Testis (tissue), 3 donors: ENCODE measurements around the gene C14orf93. TPM values are rescaled to one million over a fixed set of nuclear protein-coding genes. Genes with fewer than 3 reads are reported as not detected.

Experiments
- DNase-seq: peaks from one replicate; pipeline ENCODE4 v3.0.0-alpha.2; 2019
- H3K27ac ChIP-seq, 2 donors: fragments of 200-600 bp; sonication (generic); one replicate each; pipeline ENCODE4 v1.5.1; 2019
- H3K27me3 ChIP-seq: fragments of 200-600 bp; sonication (generic); one replicate; pipeline ENCODE4 v1.5.1; 2019
- H3K36me3 ChIP-seq: fragments of 200-600 bp; sonication (generic); one replicate; pipeline ENCODE4 v1.5.1; 2017; ENCODE audit warnings: low read depth; ENCODE audit errors: missing control alignments
- H3K4me1 ChIP-seq: fragments of 200-600 bp; sonication (generic); one replicate; pipeline ENCODE4 v1.5.1; 2019
- H3K4me3 ChIP-seq, 2 donors: fragments of 200-600 bp; sonication (generic); one replicate each; pipeline ENCODE4 v1.5.1; 2017 to 2019
- H3K9me3 ChIP-seq: fragments of 200-600 bp; sonication (generic); one replicate; pipeline ENCODE4 v1.5.1; 2017
- POLR2A ChIP-seq: fragments of 450-650 bp; IDR thresholded peaks from one replicate; pipeline ENCODE4 v1.6.1; 2017; ENCODE audit warnings: antibody characterized with exemption, mild to moderate bottlenecking, moderate library complexity
- WGBS, 2 donors: methylation state at CpG; one replicate each; pipeline ENCODE4 v1.1.5; 2018; 5-methylcytosine and 5-hydroxymethylcytosine counted together
- intact Hi-C: fragments of 100-400 bp; cut with DNase I; formaldehyde crosslinking; loops from one replicate; pipeline ENCODE4 v1.15.1; 2023; ENCODE audit warnings: low total_unique reads
- polyA plus RNA-seq: library from polyadenylated mRNA; stranded (reverse); fragments of 350-450 nt; fragmentation: Illumina TruSeq; extraction: RNeasy Lipid Tissue Mini Kit (QIAGEN cat#74804); gene quantifications from one replicate; pipeline ENCODE4 v1.2.3, GENCODE V29; 2014; ENCODE audit warnings: low read depth, low replicate concordance; ENCODE audit not compliant: insufficient read depth
- total RNA-seq, 2 donors: library from RNA; depleted of rRNA; stranded (reverse); fragments of >200 nt; gene quantifications; one replicate each; pipeline ENCODE4 v1.2.3, GENCODE V29; 2016
- TF ChIP-seq, protein P1 (sequence below), 3 experiments: fragments of 450-650 bp in 2 of 3; fragments of 200-600 bp in 1 of 3; sonication (generic) in 1 of 3; IDR thresholded peaks; one replicate each; pipeline ENCODE4 v1.5.1; 2016 to 2019; ENCODE audit warnings: antibody characterized with exemption in 3 of 3, mild to moderate bottlenecking in 2 of 3, moderate library complexity in 1 of 3

The C14orf93 gene
- total and polyA plus RNA-seq, 3 donors from 2014 or later: 4.5 to 17.5 (median 12.5) TPM

DNA sequence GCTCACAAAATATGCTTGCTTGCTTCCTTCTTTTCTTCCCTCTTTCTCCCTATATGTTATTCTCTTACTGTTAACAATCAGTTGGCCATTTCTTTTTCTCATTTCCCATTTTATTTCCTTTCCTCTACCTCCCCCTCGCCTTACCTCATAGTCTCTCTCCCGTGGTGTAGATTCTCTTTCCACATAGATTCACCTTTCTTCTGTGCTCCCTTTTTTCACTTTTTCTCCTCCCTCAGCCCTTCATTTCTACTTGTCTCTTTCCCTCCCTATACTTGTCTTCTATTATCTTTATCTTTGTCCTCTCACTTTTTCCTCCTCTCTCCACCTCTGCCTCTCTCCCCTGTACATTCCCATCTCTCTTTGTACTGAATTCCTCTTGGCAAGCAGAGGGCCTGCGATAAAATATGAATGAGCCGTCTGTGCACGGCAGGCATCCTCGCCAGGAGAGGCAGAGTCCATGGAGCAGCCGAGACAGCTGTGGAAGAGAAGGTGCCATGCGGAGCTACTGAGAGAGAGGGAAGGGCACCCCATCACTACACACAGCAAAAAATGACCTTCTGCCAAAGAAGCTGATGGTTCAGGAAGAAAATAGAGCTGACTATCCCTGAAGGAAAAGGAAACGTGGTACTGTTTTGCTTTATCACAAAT, 12.1 kb downstream of the C14orf93 start:
- no peak overlapping the region for H3K27ac ChIP-seq
- TF ChIP-seq POLR2A: no peak
- H3K4me1 ChIP-seq: peaks cover 3% of the 10 kb centered on the region

DNA sequence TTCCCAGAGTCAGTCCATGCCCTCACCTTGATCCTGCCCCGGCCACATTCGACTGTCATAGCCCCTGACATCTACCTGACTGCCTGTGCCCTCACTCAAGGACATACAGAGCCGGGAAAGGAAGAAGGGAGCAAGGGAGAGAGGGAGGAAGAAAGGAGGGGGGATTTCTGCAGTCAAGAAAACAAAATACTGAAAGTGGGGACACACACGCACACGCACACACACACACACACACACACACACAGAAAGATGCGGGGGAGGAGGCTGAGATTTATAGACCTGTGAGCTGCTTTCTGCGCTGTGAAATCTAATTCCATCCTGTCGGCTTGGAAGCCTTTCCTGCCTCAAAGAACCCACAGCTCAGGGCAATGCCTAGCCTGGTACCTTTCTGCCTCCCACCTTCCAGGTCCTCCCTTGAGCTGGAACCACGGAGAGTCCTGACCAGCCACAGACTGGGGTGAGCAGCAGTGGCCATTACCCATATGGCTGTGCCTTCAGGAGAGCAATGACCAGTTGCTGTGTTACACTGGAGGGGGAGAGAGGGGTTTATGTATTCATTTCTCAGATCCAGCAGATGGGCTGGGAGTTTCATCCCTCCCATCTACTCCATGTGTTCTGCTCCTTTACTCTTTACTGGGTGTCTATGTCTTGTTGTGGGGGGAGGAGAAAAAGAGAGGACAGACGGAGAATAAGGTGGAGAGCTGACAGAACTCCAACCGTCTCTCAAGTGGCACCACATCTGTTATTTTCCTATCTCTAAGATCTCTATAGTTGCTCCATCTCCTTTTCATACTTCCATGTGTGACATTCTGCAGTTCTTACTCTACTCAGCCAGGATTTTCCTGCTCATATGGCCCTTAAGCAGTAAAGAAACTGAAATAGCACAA, 12.9 kb downstream of the C14orf93 start:
- Histone ChIP-seq H3K27ac (no peak overlapping the region), H3K9me3 (no peaks in the 10 kb centered on the region), H3K27me3 (no peaks in the 10 kb centered on the region), H3K36me3 (no peaks in the 10 kb centered on the region), H3K4me3 (no peak overlapping the region), H3K4me1 (peaks cover 3% of the 10 kb centered on the region)
- no peak for DNase-seq
- 57 to 74% methylated on average over 10 to 11 of the region's 11 CpGs for WGBS, 2 donors
- no peak for TF ChIP-seq POLR2A
- TF ChIP-seq, protein P1, sequence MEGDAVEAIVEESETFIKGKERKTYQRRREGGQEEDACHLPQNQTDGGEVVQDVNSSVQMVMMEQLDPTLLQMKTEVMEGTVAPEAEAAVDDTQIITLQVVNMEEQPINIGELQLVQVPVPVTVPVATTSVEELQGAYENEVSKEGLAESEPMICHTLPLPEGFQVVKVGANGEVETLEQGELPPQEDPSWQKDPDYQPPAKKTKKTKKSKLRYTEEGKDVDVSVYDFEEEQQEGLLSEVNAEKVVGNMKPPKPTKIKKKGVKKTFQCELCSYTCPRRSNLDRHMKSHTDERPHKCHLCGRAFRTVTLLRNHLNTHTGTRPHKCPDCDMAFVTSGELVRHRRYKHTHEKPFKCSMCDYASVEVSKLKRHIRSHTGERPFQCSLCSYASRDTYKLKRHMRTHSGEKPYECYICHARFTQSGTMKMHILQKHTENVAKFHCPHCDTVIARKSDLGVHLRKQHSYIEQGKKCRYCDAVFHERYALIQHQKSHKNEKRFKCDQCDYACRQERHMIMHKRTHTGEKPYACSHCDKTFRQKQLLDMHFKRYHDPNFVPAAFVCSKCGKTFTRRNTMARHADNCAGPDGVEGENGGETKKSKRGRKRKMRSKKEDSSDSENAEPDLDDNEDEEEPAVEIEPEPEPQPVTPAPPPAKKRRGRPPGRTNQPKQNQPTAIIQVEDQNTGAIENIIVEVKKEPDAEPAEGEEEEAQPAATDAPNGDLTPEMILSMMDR (IDR thresholded peaks at IDR 0.05): no peak
- intact Hi-C loops: no loop called here

More for the DNA sequence above, 12.1 kb downstream of the C14orf93 start:
- intact Hi-C loops: no loop called here
- Histone ChIP-seq H3K36me3 (no peaks in the 10 kb centered on the region), H3K4me3 (no peak overlapping the region), H3K27me3 (no peaks in the 10 kb centered on the region), H3K9me3 (no peaks in the 10 kb centered on the region)
- WGBS, 2 donors: 57 to 68% methylated on average over 9 of the region's 9 CpGs
- DNase-seq: peak; percentile 46

DNA sequence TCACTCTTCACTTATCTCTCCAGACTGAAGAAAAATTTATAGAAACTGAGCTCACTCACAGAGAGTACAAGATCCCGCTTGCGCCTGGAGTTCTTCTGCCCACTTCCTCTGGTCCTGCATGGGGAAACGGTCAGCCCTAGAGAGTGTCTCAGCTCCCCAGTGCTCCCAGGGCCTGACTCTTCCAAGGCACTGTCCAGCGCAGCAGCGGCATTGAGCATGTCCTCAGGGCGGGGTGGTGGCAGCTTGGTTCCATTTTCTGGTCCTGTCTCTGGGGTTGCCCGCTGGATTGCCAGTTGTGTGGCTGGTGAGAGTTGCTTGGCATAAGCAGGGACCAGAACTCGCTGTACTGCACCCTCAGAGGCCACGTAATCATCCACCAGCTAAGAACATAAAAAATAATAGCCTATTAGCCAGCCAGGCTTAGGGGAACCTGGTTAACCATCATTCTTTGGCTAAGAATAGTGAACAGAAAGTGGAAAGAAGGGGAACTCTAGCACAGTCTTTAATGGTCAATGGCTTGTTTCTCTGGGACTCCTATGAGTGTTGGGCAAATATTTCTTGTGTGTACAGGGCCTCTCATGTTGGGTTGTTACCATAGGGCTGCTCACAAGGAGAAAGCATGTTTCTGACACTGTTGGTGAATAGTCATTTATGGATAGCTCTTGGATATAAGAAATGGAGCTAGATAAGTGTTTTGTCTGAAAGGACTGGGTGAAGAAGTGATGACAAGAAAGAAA, 13.9 kb downstream of the C14orf93 start:
- Histone ChIP-seq H3K4me3 (no peak overlapping the region), H3K36me3 (no peaks in the 10 kb centered on the region), H3K27ac (no peak overlapping the region), H3K27me3 (no peaks in the 10 kb centered on the region), H3K9me3 (no peaks in the 10 kb centered on the region), H3K4me1 (peaks cover 3% of the 10 kb centered on the region)
- no peak for DNase-seq
- intact Hi-C loops: no loop called here
- TF ChIP-seq, protein P1 (IDR thresholded peaks at IDR 0.05): no peak
- no peak for TF ChIP-seq POLR2A
- WGBS, 2 donors: 94 to 98% methylated on average over 9 of the region's 9 CpGs

DNA sequence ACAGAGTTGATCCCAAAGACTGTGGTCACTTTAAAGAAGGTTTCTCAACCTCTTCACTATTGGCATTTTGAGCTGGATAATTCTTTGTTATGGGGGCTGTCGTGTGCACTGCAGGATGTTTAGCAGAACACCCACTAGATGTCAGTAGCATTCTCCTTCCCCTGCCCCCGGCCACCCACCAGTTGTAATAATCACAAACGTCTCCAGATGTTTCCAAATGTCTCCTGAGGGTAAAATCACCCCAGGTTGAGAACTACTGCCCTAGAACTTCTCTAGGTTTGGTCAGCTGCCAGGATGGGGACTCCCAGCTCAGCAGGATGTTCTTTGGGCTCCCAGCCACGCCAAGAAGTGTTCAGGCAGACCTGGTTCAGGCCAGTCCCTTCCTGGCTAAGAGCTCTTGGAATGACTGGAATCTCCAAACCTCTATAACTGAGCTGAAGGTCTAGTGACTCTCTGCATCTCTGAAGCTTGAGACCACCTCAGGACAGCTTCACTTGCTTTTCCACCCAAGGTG, 15.1 kb downstream of the C14orf93 start:
- intact Hi-C loops: no loop called here
- H3K4me1 ChIP-seq: peaks cover 3% of the 10 kb centered on the region
- H3K36me3 ChIP-seq: no peaks in the 10 kb centered on the region
- DNase-seq: peak; percentile 66
- H3K27me3 ChIP-seq: no peaks in the 10 kb centered on the region
- TF ChIP-seq, protein P1 (IDR thresholded peaks at IDR 0.05): peak; percentile 26 to 40 (median 28)
- TF ChIP-seq POLR2A: no peak
- no peak overlapping the region for H3K4me3 ChIP-seq
- H3K9me3 ChIP-seq: no peaks in the 10 kb centered on the region
- WGBS, 2 donors: 14 to 21% methylated on average over 4 of the region's 4 CpGs
- no peak overlapping the region for H3K27ac ChIP-seq

DNA sequence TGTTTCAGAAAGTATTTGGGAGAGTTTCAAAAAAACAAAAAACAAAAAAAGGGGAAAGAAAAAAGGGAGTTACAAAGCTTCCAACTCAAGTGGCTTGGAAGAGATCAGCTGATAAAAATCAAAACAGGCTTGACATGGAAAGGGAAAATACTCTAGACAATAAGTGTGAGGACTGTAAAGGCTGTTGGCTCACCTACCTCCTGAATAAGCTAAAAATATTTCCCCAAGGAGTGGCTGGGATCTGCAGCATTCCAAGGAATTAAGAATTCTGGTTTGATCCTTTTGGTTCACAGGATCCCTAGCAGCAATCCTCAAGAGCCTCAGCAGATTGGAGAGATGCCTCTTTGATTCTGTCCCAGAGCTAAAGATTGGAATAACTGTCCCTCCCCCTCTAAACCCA, 16.4 kb downstream of the C14orf93 start:
- DNase-seq: no peak
- TF ChIP-seq, protein P1 (IDR thresholded peaks at IDR 0.05): no peak
- no peak for TF ChIP-seq POLR2A
- H3K4me1 ChIP-seq: peaks cover 3% of the 10 kb centered on the region
- H3K9me3 ChIP-seq: no peaks in the 10 kb centered on the region
- H3K4me3 ChIP-seq: no peak overlapping the region
- no peaks in the 10 kb centered on the region for H3K27me3 ChIP-seq
- H3K36me3 ChIP-seq: no peaks in the 10 kb centered on the region
- intact Hi-C loops: no loop called here
- no peak overlapping the region for H3K27ac ChIP-seq
